ENCODE measurements around the gene SSMEM1. TPM values are rescaled to one million over a fixed set of nuclear protein-coding genes. Genes with fewer than 3 reads are reported as not detected.
"Not testable (repeated sequence)": the region's sequence is repeated elsewhere in the genome, so short reads cannot be mapped to it uniquely, and the experiment has no call there.

SSMEM1 gene
- total RNA-seq, 4 donors from 2014 or later: not detected

DNA sequence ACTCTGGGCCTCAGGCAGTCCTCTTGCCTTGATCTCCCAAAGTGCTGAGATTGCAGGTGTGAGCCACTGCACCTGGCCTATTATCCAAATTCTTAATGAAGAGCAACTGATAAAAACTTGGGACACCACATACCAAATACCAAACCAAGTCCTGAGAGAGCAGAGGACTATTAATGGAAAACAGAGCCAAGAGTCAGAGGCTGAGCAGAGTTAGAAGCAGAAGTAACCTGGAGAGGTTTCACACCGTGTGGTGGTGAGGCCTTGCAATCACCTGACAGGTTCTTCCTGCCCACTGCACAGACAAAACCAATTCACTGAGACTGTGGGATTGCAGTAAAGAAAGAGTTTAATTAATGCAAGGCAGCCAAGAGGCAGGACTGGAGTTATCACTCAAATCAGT lies 16.0 kb downstream of the SSMEM1 start:
- no peak for DNase-seq (ENCODE audit: low spot score in 2 of 2)
- TF ChIP-seq POLR2A (IDR thresholded peaks at IDR 0.05) (no peak), CTCF (IDR thresholded peaks at IDR 0.05) (no peak)
- H3K4me3 ChIP-seq (ENCODE audit: low read depth, poor library complexity, severe bottlenecking): no peak overlapping the region
- intact Hi-C loops (cut with DNase I; ENCODE audit: low total_unique reads): no loop called here
- WGBS, 2 donors: 71 to 89% methylated on average over 1 of the region's 1 CpG

GRCh38 chr7:130224210-130224609 lies 16.6 kb downstream of the SSMEM1 start:
- TF ChIP-seq POLR2A (IDR thresholded peaks at IDR 0.05): no peak
- TF ChIP-seq CTCF (IDR thresholded peaks at IDR 0.05): no peak
- no peak for DNase-seq (ENCODE audit: low spot score in 2 of 2)
- whole genome bisulfite sequencing, 2 donors: 82 to 88% methylated on average over 5 of the region's 5 CpGs
- H3K4me3 ChIP-seq (ENCODE audit: low read depth, poor library complexity, severe bottlenecking): no peak overlapping the region
- intact Hi-C loops (cut with DNase I; ENCODE audit: low total_unique reads): no loop called here

- intact Hi-C loops (cut with DNase I; ENCODE audit: low total_unique reads); H3K4me3 ChIP-seq (ENCODE audit: low read depth, poor library complexity, severe bottlenecking); DNase-seq (ENCODE audit: low spot score in 2 of 2): not testable (repeated sequence)
- 62 to 73% methylated on average over 3 of the region's 3 CpGs for WGBS, 2 donors
Measured at GRCh38 chr7:130224923-130225322, 17.3 kb downstream of the SSMEM1 start.

DNA sequence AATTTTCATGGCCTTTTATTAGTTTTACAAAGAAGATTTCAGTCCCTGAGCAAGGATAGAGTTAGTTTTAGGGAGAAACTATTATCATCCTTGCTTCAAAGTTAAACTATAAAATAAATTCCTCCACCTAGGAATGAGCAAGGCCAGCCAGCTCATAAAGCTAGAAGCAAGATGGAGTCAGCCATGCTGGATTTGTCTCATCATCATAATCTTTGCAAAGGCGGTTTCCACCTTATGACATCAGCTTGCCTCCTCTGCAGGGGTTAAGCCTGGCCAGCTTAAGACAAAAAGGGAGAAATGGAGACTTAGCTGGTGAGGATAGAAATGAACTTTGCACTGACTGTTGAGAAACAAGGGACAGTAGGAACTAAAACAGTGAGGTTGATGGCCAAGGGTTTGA lies 18.7 kb downstream of the SSMEM1 start:
- intact Hi-C loops (cut with DNase I; ENCODE audit: low total_unique reads): no loop called here

DNA sequence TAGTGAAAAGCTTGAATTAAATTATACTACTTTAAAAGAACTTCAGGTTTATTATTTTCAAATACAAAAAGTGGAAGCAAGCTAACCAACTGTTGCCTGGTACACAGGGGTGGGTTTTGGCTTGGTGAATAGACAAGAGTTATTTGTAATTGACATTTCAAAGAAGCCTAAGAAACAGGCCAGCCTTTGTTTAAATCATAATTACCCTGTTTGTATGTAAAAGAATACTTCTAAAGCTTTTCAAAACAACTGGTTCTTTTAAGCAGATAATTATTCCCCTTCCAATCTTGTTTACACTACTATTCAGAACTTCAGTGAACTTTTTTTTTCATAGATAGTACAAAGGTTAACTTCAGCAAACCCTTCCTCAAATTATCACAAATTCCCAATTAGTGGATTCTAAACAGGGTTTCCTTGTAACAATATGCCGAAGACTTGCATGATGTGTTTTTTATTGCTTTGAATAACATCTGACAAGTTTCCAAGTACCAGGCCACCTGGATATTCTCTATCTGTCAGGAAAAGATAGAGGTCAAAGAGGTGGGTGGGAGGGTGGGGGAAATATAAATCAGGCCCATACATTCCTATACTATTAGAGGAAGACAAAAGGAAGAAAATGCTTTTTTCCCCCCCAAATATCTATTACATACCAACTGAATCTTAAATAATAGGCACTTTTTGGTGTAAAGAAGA lies 20.4 kb downstream of the SSMEM1 start:
- no peak for DNase-seq (ENCODE audit: low spot score in 2 of 2)
- no peak overlapping the region for H3K4me3 ChIP-seq (ENCODE audit: low read depth, poor library complexity, severe bottlenecking)
- 61 to 77% methylated on average over 1 of the region's 1 CpG for WGBS, 2 donors
- no peak for TF ChIP-seq POLR2A (IDR thresholded peaks at IDR 0.05)
- no peak for TF ChIP-seq CTCF (IDR thresholded peaks at IDR 0.05)
- intact Hi-C loops (cut with DNase I; ENCODE audit: low total_unique reads): no loop called here

More for the DNA sequence above, 18.7 kb downstream of the SSMEM1 start:
- no peak overlapping the region for H3K4me3 ChIP-seq (ENCODE audit: low read depth, poor library complexity, severe bottlenecking)
- DNase-seq (ENCODE audit: low spot score in 2 of 2): no peak
- TF ChIP-seq POLR2A (IDR thresholded peaks at IDR 0.05) (no peak), CTCF (IDR thresholded peaks at IDR 0.05) (no peak)
- WGBS, 2 donors: 93 to 95% methylated on average over 1 of the region's 1 CpG

DNA sequence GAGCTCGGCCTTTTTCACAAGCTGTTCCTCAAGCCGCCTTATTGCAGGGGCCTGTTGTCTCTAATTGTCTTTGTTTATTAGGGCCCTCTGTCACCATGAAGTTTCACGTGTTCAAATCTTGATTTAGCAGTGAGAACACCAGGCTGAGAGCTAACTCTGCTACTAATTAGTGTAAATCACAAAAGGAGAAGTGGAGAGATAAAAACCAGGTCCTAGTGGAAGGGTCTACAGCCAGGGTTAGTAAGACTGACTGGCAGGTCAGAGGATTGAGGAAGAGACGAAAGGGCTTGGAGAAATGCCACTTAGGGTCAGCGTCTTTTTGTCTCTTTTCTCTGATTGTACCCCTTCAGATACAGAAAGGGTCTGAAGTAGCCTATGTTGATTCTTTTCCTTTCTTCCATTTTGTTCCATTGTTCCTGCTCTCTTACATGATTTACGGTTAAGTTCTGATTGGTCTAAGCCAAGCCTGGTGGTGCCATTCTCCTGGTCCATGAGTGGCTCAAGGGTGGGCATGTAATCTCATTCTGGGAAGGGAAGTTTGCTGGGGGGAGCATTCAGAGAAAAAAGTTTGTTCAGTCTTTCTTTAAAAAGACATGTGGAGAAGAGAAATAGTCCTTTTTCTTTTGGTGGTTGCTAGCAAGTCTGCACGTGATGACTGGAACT lies 21.3 kb downstream of the SSMEM1 start:
- DNase-seq (ENCODE audit: low spot score in 2 of 2): no peak
- intact Hi-C loops (cut with DNase I; ENCODE audit: low total_unique reads): no loop called here
- WGBS, 2 donors: 84 to 85% methylated on average over 7 of the region's 7 CpGs
- TF ChIP-seq CTCF (IDR thresholded peaks at IDR 0.05) (no peak), POLR2A (IDR thresholded peaks at IDR 0.05) (no peak)
- no peak overlapping the region for H3K4me3 ChIP-seq (ENCODE audit: low read depth, poor library complexity, severe bottlenecking)

- 92 to 93% methylated on average over 14 to 28 of the region's 28 CpGs for WGBS, 2 donors
- DNase-seq (ENCODE audit: low spot score in 2 of 2); H3K4me3 ChIP-seq (ENCODE audit: low read depth, poor library complexity, severe bottlenecking); intact Hi-C loops (cut with DNase I; ENCODE audit: low total_unique reads): not testable (repeated sequence)
Measured at GRCh38 chr7:130229981-130230380, 22.3 kb downstream of the SSMEM1 start.

All from lower leg skin (tissue), 4 donors.